K562 (cell line): Measurements from ENCODE around the gene HSD17B8. TPM values are rescaled to one million over a fixed set of nuclear protein-coding genes. Genes with fewer than 3 reads are reported as not detected.

ENCODE experiments used
- ATAC-seq: fragments of 200-7000 bp; cut with Tn5 transposase; 3 replicates; pipeline ENCODE4 v1.9.1; 2020; ENCODE audit warnings: moderate library complexity
- BruUV-seq: library from RNA; stranded (reverse); fragments of 400-500 nt; replicated peaks from 2 replicates; lab custom pipeline; 2021; lab: Mats Ljungman, UMichigan
- CTCF ChIA-PET: fragments of 300-600 bp; formaldehyde crosslinking; extraction: SDS; loops from one replicate; lab custom pipeline; 2021; ENCODE audit warnings: low intra/inter-chr PET ratio; lab: Yijun Ruan, JAX
- POLR2A ChIA-PET: fragments of 300-600, 350-650 bp; sonication (Branson Sonifier 250); formaldehyde crosslinking; extraction: SDS; loops from one replicate; lab custom pipeline; 2021; ENCODE audit warnings: antibody characterized with exemption, inconsistent platforms; lab: Yijun Ruan, JAX
- DNase-seq, 4 experiments: peaks; one replicate each; pipeline versions ENCODE4 v3.0.0 to v3.0.0-alpha.2; 2011 to 2018; ENCODE audit warnings: low spot score in 3 of 4, mixed read lengths in 3 of 4; ENCODE audit errors: extremely low read depth in 1 of 4
- FAIRE-seq: peaks from 2 replicates; lab custom pipeline; 2011; peaks lifted over from hg19 to GRCh38; lab: Jason Lieb, UNC
- H2AFZ ChIP-seq: 2 replicates; pipeline ENCODE4 v1.6.0; 2011; ENCODE audit warnings: low read depth, low read length, control low read depth, inconsistent platforms
- H3K27ac ChIP-seq: fragments of 200-600 bp; 3 replicates; pipeline ENCODE4 v1.8.0; 2011; ENCODE audit warnings: low read depth, mild to moderate bottlenecking, control low read depth, inconsistent platforms, low read length, moderate library complexity, mixed read lengths; ENCODE audit errors: extremely low read depth
- H3K27me3 ChIP-seq, 2 experiments: fragments of 300-600 bp in 1 of 2; 2 replicates in 1 of 2; 3 replicates in 1 of 2; pipeline versions ENCODE4 v1.6.0 to v1.8.0; 2011; ENCODE audit warnings: inconsistent platforms in 2 of 2, low read length in 2 of 2, mild to moderate bottlenecking in 1 of 2, mixed read lengths in 1 of 2, moderate library complexity in 1 of 2; ENCODE audit not compliant: control insufficient read depth in 2 of 2, insufficient read depth in 2 of 2
- H3K36me3 ChIP-seq: fragments of 300-600 bp; 3 replicates; pipeline ENCODE4 v1.8.0; 2011; ENCODE audit warnings: mild to moderate bottlenecking, low read length, inconsistent platforms; ENCODE audit not compliant: control insufficient read depth, insufficient read depth
- H3K4me1 ChIP-seq, 2 experiments: fragments of 200-600 bp in 1 of 2; replicated peaks in 1 of 2; 2 replicates in 1 of 2; 3 replicates in 1 of 2; pipeline versions ENCODE4 v1.5.1 to v1.8.0; 2011; ENCODE audit warnings: inconsistent platforms in 2 of 2, low read length in 2 of 2, mild to moderate bottlenecking in 1 of 2, mixed read lengths in 1 of 2, moderate library complexity in 1 of 2; ENCODE audit not compliant: control insufficient read depth in 2 of 2, insufficient read depth in 2 of 2
- H3K4me2 ChIP-seq: 2 replicates; pipeline ENCODE4 v1.6.1; 2011; ENCODE audit warnings: low read length, control low read depth, inconsistent platforms, mixed read lengths; ENCODE audit not compliant: insufficient read depth
- H3K4me3 ChIP-seq: fragments of 200-600 bp; sonication (generic), shearing (Covaris generic); 2 replicates; pipeline ENCODE4 v1.5.1; 2016; ENCODE audit warnings: control low read depth, inconsistent platforms
- H3K79me2 ChIP-seq: fragments of 200-600 bp; 3 replicates; pipeline ENCODE4 v1.8.0; 2011; ENCODE audit warnings: low read length, inconsistent platforms; ENCODE audit not compliant: control insufficient read depth, insufficient read depth
- H3K9ac ChIP-seq, 2 experiments: 2 replicates each; pipeline versions ENCODE4 v1.6.0 to v1.6.1; 2011; ENCODE audit warnings: low read depth in 2 of 2, low read length in 2 of 2, control low read depth in 1 of 2, inconsistent platforms in 1 of 2, mild to moderate bottlenecking in 1 of 2, mixed read lengths in 1 of 2; ENCODE audit not compliant: insufficient read depth in 1 of 2
- H3K9me1 ChIP-seq: one replicate; pipeline ENCODE4 v1.6.0; 2011; ENCODE audit warnings: inconsistent platforms, mild to moderate bottlenecking, low read length, moderate library complexity; ENCODE audit not compliant: control insufficient read depth, insufficient read depth
- H3K9me3 ChIP-seq: replicated peaks from 2 replicates; pipeline ENCODE4 v1.5.1; 2011; ENCODE audit warnings: low read depth, low read length, inconsistent platforms; ENCODE audit not compliant: control insufficient read depth, insufficient read depth
- H4K20me1 ChIP-seq: replicated peaks from 2 replicates; pipeline ENCODE4 v1.6.1; 2011; ENCODE audit warnings: low read length, inconsistent platforms, mixed read lengths; ENCODE audit not compliant: control insufficient read depth, insufficient read depth
- CHAMP1 ChIP-seq: fragments of 450-650 bp; IDR thresholded peaks from 2 replicates; pipeline ENCODE4 v1.6.1; 2016; ENCODE audit warnings: mild to moderate bottlenecking
- DIDO1 ChIP-seq: fragments of 450-650 bp; IDR thresholded peaks from 2 replicates; pipeline ENCODE4 v1.6.1; 2016; ENCODE audit warnings: low read depth, missing biosample characterization, missing genetic modification characterization
- EGR1 ChIP-seq: fragments of 450-650 bp; conservative IDR thresholded peaks from 2 replicates; pipeline ENCODE4 v1.6.1; 2017; ENCODE audit warnings: mild to moderate bottlenecking
- FOXP1 ChIP-seq: sonication (generic); formaldehyde crosslinking; IDR thresholded peaks from 2 replicates; pipeline ENCODE4 v1.8.0; 2022; ENCODE audit warnings: mild to moderate bottlenecking, missing genetic modification reagents
- HDGF ChIP-seq: fragments of 450-650 bp; IDR thresholded peaks from 2 replicates; pipeline ENCODE4 v1.6.1; 2016
- MNT ChIP-seq, 2 experiments: fragments of 450-650 bp; conservative IDR thresholded peaks; 2 replicates each; pipeline ENCODE4 v1.6.1; 2017; ENCODE audit warnings: mild to moderate bottlenecking in 2 of 2, moderate library complexity in 2 of 2
- PURB ChIP-seq: sonication (generic); formaldehyde crosslinking; IDR thresholded peaks from 2 replicates; pipeline ENCODE4 v1.9.0; 2021; ENCODE audit warnings: low read depth, mild to moderate bottlenecking, missing genetic modification reagents
- SAFB2 ChIP-seq: fragments of 200-400 bp; formaldehyde crosslinking; IDR thresholded peaks from 2 replicates; pipeline ENCODE4 v1.6.1; 2018; ENCODE audit warnings: borderline replicate concordance, low read length, low read depth, moderate library complexity; ENCODE audit not compliant: severe bottlenecking
- SMARCA4 ChIP-seq: fragments of 450-650 bp; IDR thresholded peaks from 2 replicates; pipeline ENCODE4 v1.6.1; 2016
- USF1 ChIP-seq: sonication (generic); formaldehyde crosslinking; IDR thresholded peaks from 2 replicates; pipeline ENCODE4 v1.9.0; 2022; ENCODE audit warnings: mild to moderate bottlenecking, missing genetic modification reagents
- ZNF280A ChIP-seq: fragments of 450-650 bp; IDR thresholded peaks from 2 replicates; pipeline ENCODE4 v1.6.1; 2018; ENCODE audit warnings: mild to moderate bottlenecking, low read depth; ENCODE audit not compliant: partially characterized antibody
- ZNF398 ChIP-seq: fragments of 250-450 bp; sonication (Bioruptor Pico); IDR thresholded peaks from 2 replicates; pipeline ENCODE4 v1.8.0; 2021; ENCODE audit warnings: moderate library complexity, mild to moderate bottlenecking, inconsistent platforms
- WGBS: fragments of 100-300 bp; shearing (Covaris generic); methylation state at CpG from one replicate; pipeline ENCODE4 v1.1.6; 2016; ENCODE audit warnings: low coverage, mixed read lengths; ENCODE audit not compliant: insufficient coverage; ENCODE audit errors: missing lambda C conversion rate; 5-methylcytosine and 5-hydroxymethylcytosine counted together
- in situ Hi-C: fragments of 300-500 bp; cut with MboI; formaldehyde crosslinking; loops from 4 replicates; pipeline ENCODE4 v1.15.0; 2018; ENCODE audit warnings: inconsistent platforms, mixed read lengths
- intact Hi-C: fragments of 100-400 bp; cut with micrococcal nuclease; formaldehyde crosslinking; loops from 2 replicates; pipeline ENCODE4 v1.14.2; 2022
- polyA plus RNA-seq, 8 experiments: library from polyadenylated mRNA; depleted of rRNA in 4 of 8; stranded (reverse) in 5 of 8; unstranded in 3 of 8; fragments of >200 nt; fragmentation: Nextera tagmentation in 2 of 8; fragmentation: Illumina TruSeq in 1 of 8; extraction: Ambion mirVana in 2 of 8; extraction: Trizol in 1 of 8; gene quantifications; 2 replicates each; pipeline versions ENCODE4 v1.2.1 to v1.2.3, GENCODE V29; 2011 to 2014; ENCODE audit warnings: inconsistent platforms in 1 of 8, missing spikeins in 1 of 8
- total RNA-seq, 7 experiments: library from RNA; depleted of rRNA in 6 of 7; stranded (reverse); fragments of >200 nt in 6 of 7; fragmentation: Illumina TruSeq in 2 of 7; extraction: Trizol in 2 of 7; gene quantifications; 2 replicates each; pipeline versions ENCODE4 v1.2.1 to v1.2.3, GENCODE V29; 2011 to 2021; ENCODE audit warnings: low replicate concordance in 1 of 7

The HSD17B8 gene
- total and polyA plus RNA-seq, 9 of the 15 experiments (the other 6 are each of a cell fraction or from before 2014, with no cell fraction given), result 3.7 to 35.2 (median 14.2) TPM

GRCh38 chr6:33190504-33191107 lies 13.8 kb upstream of the HSD17B8 start:
- Histone ChIP-seq H3K36me3 (peaks cover 17% of the 10 kb centered on the region; the same call in 2 of the 3 replicates), H3K79me2 (no peaks in the 10 kb centered on the region), H3K4me3 (no peak overlapping the region), H2AFZ (no peak overlapping the region), H3K27ac (no peak overlapping the region), H3K9ac (no peak overlapping the region), H3K9me1 (peaks cover 5% of the 10 kb centered on the region), H3K9me3 (no peaks in the 10 kb centered on the region), H4K20me1 (no peaks in the 10 kb centered on the region), H3K4me1 (peaks cover 0 to 19% of the 10 kb centered on the region in 2 experiments; a peak in 3 of 5 replicates), H3K27me3 (peaks cover 27 to 33% of the 10 kb centered on the region in 2 experiments; a peak in 4 of 5 replicates), H3K4me2 (no peak overlapping the region)
- ChIA-PET POLR2A (interaction anchor here (0.6 to 1.2 kb wide), 5 partner anchors 13 to 86 kb away, joined by 3 to 4 read pairs (median 3); partner anchors contain the start of genes RPS18 and VPS52), CTCF (no interaction called here)
- no peak for DNase-seq
- in situ Hi-C loops, result no loop called here
- no TSS peak for BruUV-seq
- WGBS, result 11% methylated on average over 8 of the region's 11 CpGs
- no peak for FAIRE-seq
- intact Hi-C loops, result no loop called here
- no peak for ATAC-seq
- TF ChIP-seq CHAMP1, result no peak
- TF ChIP-seq DIDO1, result no peak
- TF ChIP-seq EGR1, result no peak
- no peak for TF ChIP-seq HDGF
- TF ChIP-seq ZNF398 (CRISPR knock-in tag), result no peak
- TF ChIP-seq FOXP1, result no peak
- TF ChIP-seq PURB, result no peak
- TF ChIP-seq USF1, result no peak
- no peak for TF ChIP-seq SAFB2
- TF ChIP-seq MNT (conservative IDR thresholded peaks at IDR 0.05), result no peak
- TF ChIP-seq SMARCA4, result no peak
- TF ChIP-seq ZNF280A, result no peak
